Calu3 (cell line): ENCODE measurements around the gene EP400. TPM values are rescaled to one million over a fixed set of nuclear protein-coding genes. Genes with fewer than 3 reads are reported as not detected.

Source experiments
- BruUV-seq: library from RNA; stranded (reverse); fragments of 400-500 nt; replicated peaks from 2 replicates; lab custom pipeline; 2021; lab: Mats Ljungman, UMichigan
- CTCF ChIA-PET: fragments of 300-600 bp; sonication (Branson Sonifier 250); formaldehyde crosslinking; loops from one replicate; lab custom pipeline; 2022; ENCODE audit warnings: antibody characterized with exemption; lab: Charles Lee
- DNase-seq: peaks from one replicate; pipeline ENCODE4 v3.0.0; 2022
- H3K27ac Mint-ChIP-seq: one replicate; pipeline ENCODE4 v1.8.0; 2022; ENCODE audit warnings: mixed read lengths; ENCODE audit not compliant: unreplicated experiment
- H3K27me3 Mint-ChIP-seq: one replicate; pipeline ENCODE4 v1.8.0; 2022; ENCODE audit warnings: mixed read lengths; ENCODE audit not compliant: unreplicated experiment
- H3K36me3 Mint-ChIP-seq: one replicate; pipeline ENCODE4 v1.8.0; 2022; ENCODE audit warnings: mild to moderate bottlenecking, moderate library complexity, mixed read lengths; ENCODE audit not compliant: insufficient read depth, unreplicated experiment
- H3K4me1 Mint-ChIP-seq: one replicate; pipeline ENCODE4 v1.8.0; 2022; ENCODE audit warnings: mild to moderate bottlenecking, low read depth, mixed read lengths; ENCODE audit not compliant: unreplicated experiment
- H3K4me3 Mint-ChIP-seq: one replicate; pipeline ENCODE4 v1.8.0; 2022; ENCODE audit warnings: mild to moderate bottlenecking, low read depth, moderate library complexity, mixed read lengths; ENCODE audit not compliant: unreplicated experiment
- H3K9me3 Mint-ChIP-seq: one replicate; pipeline ENCODE4 v1.8.0; 2022; ENCODE audit warnings: low read depth, mixed read lengths; ENCODE audit not compliant: unreplicated experiment
- CTCF ChIP-seq: fragments of 200-600 bp; IDR thresholded peaks from one replicate; pipeline ENCODE4 v1.8.0; 2022; ENCODE audit warnings: antibody characterized with exemption; ENCODE audit not compliant: unreplicated experiment
- intact Hi-C: fragments of 100-400 bp; cut with micrococcal nuclease; formaldehyde crosslinking; loops from one replicate; pipeline ENCODE4 v1.10.0; 2022; ENCODE audit not compliant: unreplicated experiment
- total RNA-seq: library from RNA; stranded (reverse); gene quantifications from 2 replicates; pipeline ENCODE4 v1.2.3, GENCODE V29; 2022

The EP400 gene
- total RNA-seq, 1 experiment from 2014 or later = 88.7 TPM

DNA sequence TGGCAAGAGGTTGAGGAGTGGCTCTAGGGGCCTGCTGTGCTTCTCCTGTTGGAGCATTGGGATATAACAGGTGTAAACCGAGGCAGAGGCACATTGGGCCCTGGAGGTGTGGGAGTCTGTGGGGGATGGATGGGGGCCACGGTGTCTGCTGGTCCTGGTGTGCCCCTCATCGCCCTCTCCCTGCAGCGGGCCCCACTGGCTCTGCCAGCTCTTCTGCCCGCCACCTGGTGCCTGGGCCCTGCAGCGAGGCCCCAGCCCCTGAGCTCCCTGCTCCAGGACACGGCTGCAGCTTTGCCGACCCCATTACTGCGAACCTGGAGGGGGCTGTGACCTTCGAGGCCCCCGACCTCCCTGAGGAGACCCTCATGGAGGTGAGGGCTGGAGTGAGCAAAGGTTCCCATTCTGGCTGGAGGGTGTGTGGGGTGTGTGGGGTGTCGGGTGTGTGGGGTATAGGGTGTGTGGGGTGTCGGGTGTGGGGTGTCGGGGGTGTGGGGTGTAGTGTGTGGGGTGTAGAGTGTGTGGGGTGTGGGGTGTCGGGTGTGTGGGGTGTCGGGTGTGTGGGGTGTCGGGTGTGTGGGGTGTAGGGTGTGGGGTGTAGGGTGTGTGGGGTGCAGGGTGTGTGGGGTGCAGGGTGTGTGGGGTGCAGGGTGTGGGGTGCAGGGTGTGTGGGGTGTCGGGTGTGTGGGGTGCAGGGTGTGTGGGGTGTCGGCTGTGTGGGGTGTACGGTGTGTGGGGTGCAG is 31.3 kb upstream of the EP400 start:
- Mint-ChIP-seq H3K36me3 (peaks cover 37% of the 10 kb centered on the region), H3K4me3 (no peak overlapping the region), H3K4me1 (no peaks in the 10 kb centered on the region), H3K9me3 (no peaks in the 10 kb centered on the region), H3K27ac (no peak overlapping the region), H3K27me3 (no peaks in the 10 kb centered on the region)
- TF ChIP-seq CTCF = no peak
- CTCF ChIA-PET = interaction anchor here (0.5 kb wide), 1 partner anchor 680 kb away, joined by 3 read pairs; no protein-coding TSS in a partner anchor
- intact Hi-C loops = no loop called here
- no peak for DNase-seq
- BruUV-seq = no TSS peak

DNA sequence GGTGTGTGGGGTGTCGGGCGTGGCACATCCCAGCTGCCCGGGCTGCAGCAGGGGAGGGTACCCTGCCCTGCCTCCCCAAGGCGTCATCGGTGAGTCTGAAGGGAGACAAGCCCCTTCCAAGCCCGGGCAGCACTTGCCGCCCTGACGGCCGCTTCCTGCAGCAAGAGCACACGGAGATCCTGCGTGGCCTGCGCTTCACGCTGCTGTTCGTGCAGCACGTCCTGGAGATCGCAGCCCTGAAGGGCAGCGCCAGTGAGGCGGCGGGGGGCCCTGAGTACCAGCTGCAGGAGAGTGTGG is 30.7 kb upstream of the EP400 start:
- H3K27ac Mint-ChIP-seq = no peak overlapping the region
- TF ChIP-seq CTCF = no peak
- H3K36me3 Mint-ChIP-seq = peaks cover 32% of the 10 kb centered on the region

GRCh38 chr12:131919366-131920156 is 30.2 kb upstream of the EP400 start:
- no peak for TF ChIP-seq CTCF
- no peaks in the 10 kb centered on the region for H3K27me3 Mint-ChIP-seq
- H3K4me3 Mint-ChIP-seq = no peak overlapping the region
- H3K4me1 Mint-ChIP-seq = no peaks in the 10 kb centered on the region
- H3K27ac Mint-ChIP-seq = no peak overlapping the region
- intact Hi-C loops = no loop called here
- H3K36me3 Mint-ChIP-seq = peaks cover 28% of the 10 kb centered on the region
- no TSS peak for BruUV-seq
- no peaks in the 10 kb centered on the region for H3K9me3 Mint-ChIP-seq
- no peak for DNase-seq
- CTCF ChIA-PET = no interaction called here

More for the DNA sequence above, 30.7 kb upstream of the EP400 start:
- no TSS peak for BruUV-seq
- no peaks in the 10 kb centered on the region for H3K9me3 Mint-ChIP-seq
- H3K27me3 Mint-ChIP-seq = no peaks in the 10 kb centered on the region
- intact Hi-C loops = no loop called here
- CTCF ChIA-PET = no interaction called here
- H3K4me1 Mint-ChIP-seq = no peaks in the 10 kb centered on the region
- no peak overlapping the region for H3K4me3 Mint-ChIP-seq
- no peak for DNase-seq

GRCh38 chr12:131920157-131920508 is 29.6 kb upstream of the EP400 start:
- H3K9me3 Mint-ChIP-seq = no peaks in the 10 kb centered on the region
- no peak for DNase-seq
- H3K27me3 Mint-ChIP-seq = no peaks in the 10 kb centered on the region
- intact Hi-C loops = no loop called here
- TF ChIP-seq CTCF = no peak
- CTCF ChIA-PET = no interaction called here
- H3K4me3 Mint-ChIP-seq = no peak overlapping the region
- no peak overlapping the region for H3K27ac Mint-ChIP-seq
- H3K4me1 Mint-ChIP-seq = no peaks in the 10 kb centered on the region
- no TSS peak for BruUV-seq
- H3K36me3 Mint-ChIP-seq = peaks cover 24% of the 10 kb centered on the region
